ENCODE results near the gene SULT4A1.
"Not testable (repeated sequence)": the region's sequence is repeated elsewhere in the genome, so short reads cannot be mapped to it uniquely, and the experiment has no call there.

The SULT4A1 gene

GRCh38 chr22:43885786-43886185 is 23.5 kb upstream of the SULT4A1 start:
- DNase-seq: no peak

GRCh38 chr22:43885319-43885671 is 23.0 kb upstream of the SULT4A1 start:
- no peak for DNase-seq

- DNase-seq: no peak
Observed at GRCh38 chr22:43884600-43885318, 22.4 kb upstream of the SULT4A1 start.

- DNase-seq: no peak
Observed at GRCh38 chr22:43883719-43884415, 21.6 kb upstream of the SULT4A1 start.

GRCh38 chr22:43883012-43883661 is 20.8 kb upstream of the SULT4A1 start:
- DNase-seq: no peak

GRCh38 chr22:43882122-43882767 is 19.9 kb upstream of the SULT4A1 start:
- DNase-seq: no peak

GRCh38 chr22:43881091-43882061 is 19.1 kb upstream of the SULT4A1 start:
- no peak for DNase-seq

GRCh38 chr22:43880541-43880991 is 18.3 kb upstream of the SULT4A1 start:
- DNase-seq: no peak

GRCh38 chr22:43879901-43880540 is 17.7 kb upstream of the SULT4A1 start:
- DNase-seq: no peak

- DNase-seq: no peak
Observed at GRCh38 chr22:43878831-43879550, 16.7 kb upstream of the SULT4A1 start.

- no peak for DNase-seq
Observed at GRCh38 chr22:43878079-43878795, 15.9 kb upstream of the SULT4A1 start.

- no peak for DNase-seq
Observed at GRCh38 chr22:43876866-43877509, 14.7 kb upstream of the SULT4A1 start.

GRCh38 chr22:43869799-43870198 is 7.5 kb upstream of the SULT4A1 start:
- DNase-seq: no peak

GRCh38 chr22:43869001-43869400 is 6.7 kb upstream of the SULT4A1 start:
- DNase-seq: not testable (repeated sequence)

GRCh38 chr22:43867839-43868635 is 5.7 kb upstream of the SULT4A1 start:
- DNase-seq: no peak

GRCh38 chr22:43862882-43863202 is 529 bp upstream of the SULT4A1 start:
- no peak for DNase-seq

GRCh38 chr22:43861529-43861928 is 784 bp downstream of the SULT4A1 start:
- DNase-seq: no peak

GRCh38 chr22:43860831-43861230 is 1.5 kb downstream of the SULT4A1 start:
- DNase-seq: no peak

GRCh38 chr22:43860126-43860525 is 2.2 kb downstream of the SULT4A1 start:
- no peak for DNase-seq
